ENCODE results near the gene C19orf12. TPM values are rescaled to one million over a fixed set of nuclear protein-coding genes. Genes with fewer than 3 reads are reported as not detected.

C19orf12 gene
- total RNA-seq, 1 donor from 2014 or later, result 26.9 TPM

DNA sequence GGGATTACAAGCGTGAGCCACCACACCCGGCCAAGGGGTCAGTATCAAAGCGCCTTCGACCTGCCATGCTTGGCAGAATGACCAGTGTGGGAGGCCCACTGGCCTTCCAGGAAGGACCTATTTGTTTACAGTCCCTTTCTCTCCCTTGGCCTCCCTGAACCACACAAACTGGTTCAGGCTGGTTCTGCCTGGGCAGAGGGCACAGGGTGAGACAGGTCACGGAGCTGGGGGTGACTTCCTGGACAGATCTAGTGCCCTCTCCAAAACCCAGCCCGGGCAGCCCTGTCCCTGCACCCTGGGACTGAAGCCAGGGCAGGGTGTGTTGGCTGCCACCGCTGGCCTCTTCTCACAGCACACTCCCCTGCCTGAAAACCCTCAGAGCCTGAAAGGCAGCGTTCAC, 38.5 kb downstream of the C19orf12 start:
- Mint-ChIP-seq H3K27me3 (ENCODE audit: low read depth) (no peaks in the 10 kb centered on the region), H3K27ac (no peak overlapping the region)

DNA sequence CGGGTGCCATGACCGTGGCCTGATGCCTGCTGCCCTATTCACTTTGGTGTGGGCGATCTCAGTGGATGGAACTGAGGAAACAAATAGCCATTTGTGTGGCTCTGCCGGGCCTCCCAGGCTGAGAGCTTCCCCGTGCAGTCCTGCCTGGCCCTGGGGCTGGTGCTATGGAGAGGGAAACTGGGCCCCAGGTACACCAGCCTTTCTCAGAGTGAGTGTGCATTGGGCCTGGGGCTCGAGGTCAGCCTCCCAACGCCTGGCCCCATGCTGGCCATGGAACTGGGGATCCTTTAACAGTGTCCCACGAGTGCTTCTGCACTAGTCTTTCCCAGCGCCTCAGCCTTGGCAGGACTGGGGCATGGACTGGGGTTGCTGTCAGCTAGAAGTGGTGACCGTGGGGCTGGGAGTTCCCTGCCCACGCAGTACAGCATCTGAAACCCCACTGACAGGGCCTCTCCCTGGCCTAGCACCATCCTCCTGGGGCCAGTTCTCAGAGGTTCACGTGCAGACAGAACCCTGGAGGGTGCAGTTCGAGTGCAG, 39.3 kb downstream of the C19orf12 start:
- no peaks in the 10 kb centered on the region for H3K27me3 Mint-ChIP-seq (ENCODE audit: low read depth)

More for the DNA sequence above, 38.5 kb downstream of the C19orf12 start:
- Mint-ChIP-seq H3K4me1 (no peaks in the 10 kb centered on the region), H3K36me3 (no peaks in the 10 kb centered on the region), H3K9me3 (no peaks in the 10 kb centered on the region), H3K4me3 (no peak overlapping the region)
- TF ChIP-seq, protein P1, sequence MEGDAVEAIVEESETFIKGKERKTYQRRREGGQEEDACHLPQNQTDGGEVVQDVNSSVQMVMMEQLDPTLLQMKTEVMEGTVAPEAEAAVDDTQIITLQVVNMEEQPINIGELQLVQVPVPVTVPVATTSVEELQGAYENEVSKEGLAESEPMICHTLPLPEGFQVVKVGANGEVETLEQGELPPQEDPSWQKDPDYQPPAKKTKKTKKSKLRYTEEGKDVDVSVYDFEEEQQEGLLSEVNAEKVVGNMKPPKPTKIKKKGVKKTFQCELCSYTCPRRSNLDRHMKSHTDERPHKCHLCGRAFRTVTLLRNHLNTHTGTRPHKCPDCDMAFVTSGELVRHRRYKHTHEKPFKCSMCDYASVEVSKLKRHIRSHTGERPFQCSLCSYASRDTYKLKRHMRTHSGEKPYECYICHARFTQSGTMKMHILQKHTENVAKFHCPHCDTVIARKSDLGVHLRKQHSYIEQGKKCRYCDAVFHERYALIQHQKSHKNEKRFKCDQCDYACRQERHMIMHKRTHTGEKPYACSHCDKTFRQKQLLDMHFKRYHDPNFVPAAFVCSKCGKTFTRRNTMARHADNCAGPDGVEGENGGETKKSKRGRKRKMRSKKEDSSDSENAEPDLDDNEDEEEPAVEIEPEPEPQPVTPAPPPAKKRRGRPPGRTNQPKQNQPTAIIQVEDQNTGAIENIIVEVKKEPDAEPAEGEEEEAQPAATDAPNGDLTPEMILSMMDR (IDR thresholded peaks at IDR 0.05; ENCODE audit: unreplicated experiment), result no peak
- no peak for DNase-seq (ENCODE audit: low spot score in 2 of 2, unreplicated experiment in 2 of 2)

DNA sequence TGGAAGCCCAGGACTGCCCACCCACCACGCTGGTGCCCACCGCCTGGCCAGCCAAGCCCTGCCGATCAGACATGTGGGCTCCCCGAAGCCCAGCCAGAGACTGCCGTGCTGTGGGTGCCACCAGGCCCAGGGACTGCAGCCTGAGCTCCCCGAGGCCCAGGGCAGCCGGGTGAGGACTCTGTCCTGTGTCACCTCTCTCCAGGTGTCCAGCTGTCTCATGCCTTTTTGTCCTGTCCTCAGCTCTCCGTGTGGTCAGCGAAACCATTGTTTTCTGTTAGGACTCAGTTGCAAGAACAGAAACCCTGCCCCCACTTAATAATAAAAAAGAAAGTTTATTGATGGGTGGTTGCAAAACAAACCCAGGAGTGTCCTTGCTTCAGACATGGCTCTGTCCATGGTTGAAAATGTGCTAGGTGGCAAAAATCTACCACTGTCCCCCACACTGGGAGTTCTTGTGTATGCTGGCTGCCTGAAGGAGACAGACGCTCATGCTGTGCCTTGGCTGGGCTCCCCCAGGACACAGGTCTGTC, 39.9 kb downstream of the C19orf12 start:
- H3K4me3 Mint-ChIP-seq, result no peak overlapping the region
- H3K9me3 Mint-ChIP-seq, result no peaks in the 10 kb centered on the region
- DNase-seq (ENCODE audit: low spot score in 2 of 2, unreplicated experiment in 2 of 2), result no peak
- H3K27me3 Mint-ChIP-seq (ENCODE audit: low read depth), result no peaks in the 10 kb centered on the region
- peaks cover 4% of the 10 kb centered on the region for H3K4me1 Mint-ChIP-seq
- TF ChIP-seq, protein P1 (IDR thresholded peaks at IDR 0.05; ENCODE audit: unreplicated experiment), result no peak
- no peak overlapping the region for H3K27ac Mint-ChIP-seq
- H3K36me3 Mint-ChIP-seq, result no peaks in the 10 kb centered on the region

More for the DNA sequence above, 39.3 kb downstream of the C19orf12 start:
- Mint-ChIP-seq H3K4me3 (no peak overlapping the region), H3K4me1 (peaks cover 4% of the 10 kb centered on the region), H3K36me3 (no peaks in the 10 kb centered on the region), H3K9me3 (no peaks in the 10 kb centered on the region), H3K27ac (no peak overlapping the region)
- TF ChIP-seq, protein P1 (IDR thresholded peaks at IDR 0.05; ENCODE audit: unreplicated experiment), result no peak
- no peak for DNase-seq (ENCODE audit: low spot score in 2 of 2, unreplicated experiment in 2 of 2)

DNA sequence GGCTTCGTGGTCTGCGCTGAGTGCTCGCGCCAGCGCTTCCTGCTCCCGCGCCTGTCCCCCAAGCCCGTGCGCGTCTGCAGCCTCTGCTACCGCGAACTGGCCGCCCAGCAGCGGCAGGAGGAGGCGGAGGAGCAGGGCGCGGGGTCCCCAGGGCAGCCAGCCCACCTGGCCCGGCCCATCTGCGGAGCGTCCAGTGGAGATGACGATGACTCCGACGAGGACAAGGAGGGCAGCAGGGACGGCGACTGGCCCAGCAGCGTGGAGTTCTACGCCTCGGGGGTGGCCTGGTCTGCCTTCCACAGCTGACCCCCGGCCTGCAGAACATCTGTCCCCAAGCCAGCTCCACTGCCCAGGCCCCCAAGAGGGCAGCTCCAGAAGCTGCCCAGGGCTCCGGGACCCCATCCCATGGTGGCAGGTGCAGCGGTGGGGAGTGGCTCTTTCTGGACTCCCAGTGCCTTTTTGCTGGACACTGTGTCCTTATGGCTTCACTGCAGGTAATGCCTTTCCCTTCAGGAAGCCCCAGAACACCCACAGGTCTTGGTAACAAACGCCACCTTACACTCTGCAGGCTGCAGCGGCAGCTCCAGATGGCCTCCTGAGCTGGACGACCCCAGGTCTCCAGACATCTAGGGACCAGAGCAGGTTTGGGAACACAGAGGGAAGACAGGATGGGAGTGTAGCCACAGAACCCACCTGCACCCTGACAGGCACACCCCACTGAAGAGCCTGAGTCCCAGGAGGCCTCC, 40.5 kb downstream of the C19orf12 start:
- Mint-ChIP-seq H3K4me3 (no peak overlapping the region), H3K27ac (no peak overlapping the region), H3K36me3 (no peaks in the 10 kb centered on the region), H3K9me3 (no peaks in the 10 kb centered on the region), H3K4me1 (peaks cover 4% of the 10 kb centered on the region), H3K27me3 (ENCODE audit: low read depth) (peaks cover 2% of the 10 kb centered on the region)
- TF ChIP-seq, protein P1 (IDR thresholded peaks at IDR 0.05; ENCODE audit: unreplicated experiment), result no peak
- no peak for DNase-seq (ENCODE audit: low spot score in 2 of 2, unreplicated experiment in 2 of 2)

DNA sequence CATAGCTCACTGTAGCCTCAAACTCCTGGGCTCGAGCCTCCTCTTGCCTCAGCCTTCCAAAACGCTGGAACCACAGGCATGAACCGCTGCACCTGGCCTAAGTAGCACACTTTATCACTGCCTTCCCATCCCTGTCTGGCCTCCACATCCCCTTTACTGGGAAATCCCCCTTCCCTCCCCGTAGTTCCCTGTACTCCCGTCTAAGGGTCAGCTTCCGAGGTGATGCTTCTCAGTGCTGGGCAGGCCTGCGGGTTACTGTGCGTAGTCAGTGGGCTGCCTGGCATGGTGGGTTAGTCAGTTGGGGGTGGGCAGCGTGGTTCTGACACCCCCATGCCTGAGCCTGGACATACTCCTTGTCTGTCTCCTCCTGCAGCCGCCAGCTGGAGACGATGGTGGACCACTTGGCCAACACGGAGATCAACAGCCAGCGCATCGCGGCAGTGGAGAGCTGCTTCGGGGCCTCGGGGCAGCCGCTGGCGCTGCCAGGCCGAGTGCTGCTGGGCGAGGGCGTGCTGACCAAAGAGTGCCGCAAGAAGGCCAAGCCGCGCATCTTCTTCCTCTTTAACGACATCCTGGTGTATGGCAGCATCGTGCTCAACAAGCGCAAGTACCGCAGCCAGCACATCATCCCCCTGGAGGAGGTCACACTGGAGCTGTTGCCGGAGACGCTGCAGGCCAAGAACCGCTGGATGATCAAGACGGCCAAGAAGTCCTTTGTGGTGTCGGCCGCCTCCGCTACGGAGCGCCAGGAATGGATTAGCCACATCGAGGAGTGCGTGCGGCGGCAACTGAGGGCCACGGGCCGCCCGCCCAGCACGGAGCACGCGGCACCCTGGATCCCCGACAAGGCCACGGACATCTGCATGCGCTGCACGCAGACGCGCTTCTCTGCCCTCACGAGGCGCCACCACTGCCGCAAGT, 41.4 kb downstream of the C19orf12 start:
- TF ChIP-seq, protein P1 (IDR thresholded peaks at IDR 0.05; ENCODE audit: unreplicated experiment), result no peak

More for the DNA sequence above, 41.4 kb downstream of the C19orf12 start:
- H3K27me3 Mint-ChIP-seq (ENCODE audit: low read depth), result peaks cover 2% of the 10 kb centered on the region
- no peak overlapping the region for H3K4me3 Mint-ChIP-seq
- H3K9me3 Mint-ChIP-seq, result no peaks in the 10 kb centered on the region
- H3K36me3 Mint-ChIP-seq, result no peaks in the 10 kb centered on the region
- H3K27ac Mint-ChIP-seq, result no peak overlapping the region
- H3K4me1 Mint-ChIP-seq, result peaks cover 4% of the 10 kb centered on the region
- DNase-seq (ENCODE audit: low spot score in 2 of 2, unreplicated experiment in 2 of 2), result no peak
